Hepatocyte (in vitro differentiated cells): Measurements from ENCODE around the gene CYFIP1. TPM values are rescaled to one million over a fixed set of nuclear protein-coding genes. Genes with fewer than 3 reads are reported as not detected.

Experiments
- DNase-seq: peaks from one replicate; pipeline ENCODE4 v3.0.0-alpha.2; 2016; ENCODE audit warnings: low spot score
- H2AFZ ChIP-seq: fragments of 200-600 bp; sonication (generic); 2 replicates; pipeline ENCODE4 v1.6.0; 2016; ENCODE audit warnings: antibody characterized with exemption, mild to moderate bottlenecking
- H3K27ac ChIP-seq: fragments of 200-600 bp; sonication (generic); 2 replicates; pipeline ENCODE4 v1.5.1; 2016; ENCODE audit warnings: mild to moderate bottlenecking
- H3K27me3 ChIP-seq: fragments of 200-600 bp; sonication (generic); 2 replicates; pipeline ENCODE4 v1.6.1; 2016
- H3K36me3 ChIP-seq: fragments of 200-600 bp; sonication (generic); replicated peaks from 2 replicates; pipeline ENCODE4 v1.5.1; 2016; ENCODE audit warnings: low read depth; ENCODE audit not compliant: insufficient read depth
- H3K4me1 ChIP-seq: fragments of 200-600 bp; sonication (generic); 2 replicates; pipeline ENCODE4 v1.5.1; 2016; ENCODE audit warnings: mild to moderate bottlenecking, moderate library complexity; ENCODE audit not compliant: insufficient read depth
- H3K4me2 ChIP-seq: fragments of 200-600 bp; sonication (generic); 2 replicates; pipeline ENCODE4 v1.6.0; 2016
- H3K4me3 ChIP-seq: fragments of 200-600 bp; sonication (generic); 2 replicates; pipeline ENCODE4 v1.5.1; 2016; ENCODE audit warnings: mild to moderate bottlenecking
- H3K79me2 ChIP-seq: fragments of 200-600 bp; sonication (generic); 2 replicates; pipeline ENCODE4 v1.6.0; 2017; ENCODE audit warnings: mild to moderate bottlenecking
- H3K9me2 ChIP-seq: fragments of 200-600 bp; sonication (generic); replicated peaks from 2 replicates; pipeline ENCODE4 v1.6.0; 2017; ENCODE audit warnings: mild to moderate bottlenecking; ENCODE audit not compliant: insufficient read depth
- H3K9me3 ChIP-seq: fragments of 200-600 bp; sonication (generic); 2 replicates; pipeline ENCODE4 v1.5.1; 2016; ENCODE audit warnings: low read depth, mild to moderate bottlenecking
- H4K20me1 ChIP-seq: fragments of 200-600 bp; sonication (generic); 2 replicates; pipeline ENCODE4 v1.6.0; 2016; ENCODE audit warnings: mild to moderate bottlenecking; ENCODE audit not compliant: insufficient read depth, poor library complexity, severe bottlenecking
- CTCF ChIP-seq: fragments of 200-600 bp; sonication (generic); IDR thresholded peaks from 2 replicates; pipeline ENCODE4 v1.5.1; 2016; ENCODE audit warnings: antibody characterized with exemption, mild to moderate bottlenecking; ENCODE audit not compliant: poor library complexity
- EZH2 ChIP-seq: fragments of 200-600 bp; sonication (generic); IDR thresholded peaks from 2 replicates; pipeline ENCODE4 v1.6.1; 2016; ENCODE audit warnings: antibody characterized with exemption, mild to moderate bottlenecking, borderline replicate concordance
- EZH2phosphoT487 ChIP-seq: fragments of 200-600 bp; sonication (generic); IDR thresholded peaks from one replicate; pipeline ENCODE4 v1.6.1; 2018; ENCODE audit warnings: antibody characterized with exemption, mild to moderate bottlenecking, low read depth, moderate library complexity; ENCODE audit not compliant: unreplicated experiment, severe bottlenecking
- WGBS: methylation state at CpG from one replicate; pipeline ENCODE4 v1.1.6; 2016; ENCODE audit warnings: low lambda C conversion rate; ENCODE audit errors: missing lambda C conversion rate; 5-methylcytosine and 5-hydroxymethylcytosine counted together
- polyA plus RNA-seq: library from polyadenylated mRNA; unstranded; fragments of >200 nt; fragmentation: Nextera tagmentation; extraction: Ambion mirVana; gene quantifications from 2 replicates; pipeline ENCODE4 v1.2.1, GENCODE V29; 2016
- total RNA-seq: library from RNA; depleted of rRNA; stranded (reverse); fragments of >200 nt; gene quantifications from 2 replicates; pipeline ENCODE4 v1.2.3, GENCODE V29; 2014

Gene CYFIP1
- total and polyA plus RNA-seq, 2 experiments from 2014 or later: 73.4 to 92.2 TPM

DNA sequence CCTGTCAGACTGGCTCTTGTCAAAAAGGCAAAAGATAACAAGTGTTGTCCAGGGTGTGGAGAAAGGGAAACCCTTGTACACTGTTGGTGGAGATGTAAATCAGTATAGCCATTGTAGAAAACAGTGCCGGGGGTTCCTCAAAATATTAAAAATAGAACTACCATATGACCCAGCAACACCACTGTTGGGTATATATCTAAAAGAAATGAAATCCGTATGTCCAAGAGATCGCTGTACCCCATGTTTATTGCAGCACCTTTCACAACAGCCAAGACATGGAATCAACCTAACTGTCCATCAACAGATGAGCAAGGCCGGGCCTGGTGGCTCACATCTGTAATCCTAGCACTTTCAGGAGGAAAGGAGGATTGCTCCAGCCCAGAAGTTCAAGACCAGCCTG lies 6.2 kb downstream of the CYFIP1 start:
- Histone ChIP-seq H3K27ac (no peak overlapping the region), H4K20me1 (peaks cover 66% of the 10 kb centered on the region), H3K79me2 (peaks cover 98% of the 10 kb centered on the region)

DNA sequence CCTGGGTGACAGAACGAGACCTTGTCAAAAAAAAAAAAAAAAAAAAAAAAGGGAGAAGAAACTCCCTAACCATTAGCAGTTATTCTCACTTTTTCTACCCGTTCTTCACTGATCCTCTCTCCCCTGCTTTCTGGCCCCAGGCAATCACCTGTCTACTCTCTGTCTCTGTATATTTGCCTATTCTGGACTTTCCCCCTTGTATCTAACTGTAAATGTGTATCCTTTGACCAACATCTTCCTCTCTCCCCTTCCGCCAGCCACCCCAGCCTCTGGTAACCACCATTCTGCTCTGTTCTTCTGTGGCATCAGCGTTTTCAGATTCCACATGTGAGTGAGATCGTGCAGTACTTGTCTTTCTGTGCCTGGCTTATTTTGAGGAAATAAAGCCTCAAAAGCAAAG lies 6.9 kb downstream of the CYFIP1 start:
- Histone ChIP-seq H3K36me3 (no peaks in the 10 kb centered on the region), H2AFZ (no peak overlapping the region), H4K20me1 (peaks cover 59% of the 10 kb centered on the region), H3K79me2 (peaks cover 98% of the 10 kb centered on the region), H3K27me3 (no peaks in the 10 kb centered on the region), H3K4me3 (no peak overlapping the region), H3K9me3 (no peaks in the 10 kb centered on the region), H3K9me2 (no peaks in the 10 kb centered on the region), H3K27ac (no peak overlapping the region), H3K4me2 (peak overlapping the region; percentile 1), H3K4me1 (peaks cover under 1% of the 10 kb centered on the region)
- DNase-seq: no peak
- 63% methylated on average over 5 of the region's 5 CpGs for WGBS
- TF ChIP-seq EZH2phosphoT487: no peak
- no peak for TF ChIP-seq CTCF
- TF ChIP-seq EZH2: no peak

More for the DNA sequence above, 6.2 kb downstream of the CYFIP1 start:
- H3K27me3 ChIP-seq: no peaks in the 10 kb centered on the region
- H3K9me3 ChIP-seq: no peaks in the 10 kb centered on the region
- no peak overlapping the region for H2AFZ ChIP-seq
- H3K4me1 ChIP-seq: peaks cover 5% of the 10 kb centered on the region
- no peak overlapping the region for H3K4me2 ChIP-seq
- WGBS: 93% methylated on average over 4 of the region's 4 CpGs
- H3K4me3 ChIP-seq: no peak overlapping the region
- DNase-seq: no peak
- no peaks in the 10 kb centered on the region for H3K36me3 ChIP-seq
- no peaks in the 10 kb centered on the region for H3K9me2 ChIP-seq
- no peak for TF ChIP-seq EZH2phosphoT487
- no peak for TF ChIP-seq EZH2
- no peak for TF ChIP-seq CTCF

DNA sequence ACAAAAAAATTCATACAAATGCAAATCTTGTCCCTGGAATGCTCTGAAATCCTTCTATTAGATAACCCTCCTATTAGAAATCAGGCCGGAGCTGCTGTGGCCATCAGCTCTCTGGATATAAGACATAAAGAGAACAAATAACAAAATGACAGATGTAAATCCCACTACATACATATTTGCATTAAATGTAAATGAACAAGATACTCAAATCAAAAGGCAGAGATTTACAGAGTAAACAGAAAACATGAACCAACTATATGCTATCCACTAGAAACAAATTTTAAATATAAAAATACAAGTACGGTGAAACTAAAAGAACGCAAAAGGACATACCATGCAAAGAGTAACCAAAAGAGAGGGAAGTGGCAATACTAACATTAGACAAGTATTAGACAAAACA lies 10.7 kb downstream of the CYFIP1 start:
- Histone ChIP-seq H3K9me2 (no peaks in the 10 kb centered on the region), H3K36me3 (no peaks in the 10 kb centered on the region), H3K27me3 (no peaks in the 10 kb centered on the region), H4K20me1 (peaks cover 45% of the 10 kb centered on the region), H3K27ac (no peak overlapping the region), H2AFZ (no peak overlapping the region), H3K4me1 (no peaks in the 10 kb centered on the region), H3K4me2 (no peak overlapping the region), H3K9me3 (no peaks in the 10 kb centered on the region), H3K79me2 (peaks cover 98% of the 10 kb centered on the region), H3K4me3 (no peak overlapping the region)
- no peak for DNase-seq
- TF ChIP-seq CTCF: no peak
- no peak for TF ChIP-seq EZH2phosphoT487
- no peak for TF ChIP-seq EZH2
- whole genome bisulfite sequencing: 95% methylated on average over 3 of the region's 3 CpGs

GRCh38 chr15:22968366-22968765 lies 11.8 kb downstream of the CYFIP1 start:
- H3K27ac ChIP-seq: no peak overlapping the region
- WGBS: 76% methylated on average over 5 of the region's 5 CpGs
- no peaks in the 10 kb centered on the region for H3K4me1 ChIP-seq
- H3K27me3 ChIP-seq: no peaks in the 10 kb centered on the region
- H3K36me3 ChIP-seq: no peaks in the 10 kb centered on the region
- peaks cover 96% of the 10 kb centered on the region for H3K79me2 ChIP-seq
- TF ChIP-seq EZH2 (no peak), EZH2phosphoT487 (no peak), CTCF (no peak)
- no peak overlapping the region for H2AFZ ChIP-seq
- DNase-seq: no peak
- H3K9me2 ChIP-seq: no peaks in the 10 kb centered on the region
- H4K20me1 ChIP-seq: peaks cover 43% of the 10 kb centered on the region
- no peak overlapping the region for H3K4me3 ChIP-seq
- H3K9me3 ChIP-seq: no peaks in the 10 kb centered on the region
- no peak overlapping the region for H3K4me2 ChIP-seq
